Measurements from ENCODE around the gene KCNJ9. TPM values are rescaled to one million over a fixed set of nuclear protein-coding genes. Genes with fewer than 3 reads are reported as not detected.

Gene KCNJ9
- total RNA-seq, 1 donor from 2014 or later, result not detected

DNA sequence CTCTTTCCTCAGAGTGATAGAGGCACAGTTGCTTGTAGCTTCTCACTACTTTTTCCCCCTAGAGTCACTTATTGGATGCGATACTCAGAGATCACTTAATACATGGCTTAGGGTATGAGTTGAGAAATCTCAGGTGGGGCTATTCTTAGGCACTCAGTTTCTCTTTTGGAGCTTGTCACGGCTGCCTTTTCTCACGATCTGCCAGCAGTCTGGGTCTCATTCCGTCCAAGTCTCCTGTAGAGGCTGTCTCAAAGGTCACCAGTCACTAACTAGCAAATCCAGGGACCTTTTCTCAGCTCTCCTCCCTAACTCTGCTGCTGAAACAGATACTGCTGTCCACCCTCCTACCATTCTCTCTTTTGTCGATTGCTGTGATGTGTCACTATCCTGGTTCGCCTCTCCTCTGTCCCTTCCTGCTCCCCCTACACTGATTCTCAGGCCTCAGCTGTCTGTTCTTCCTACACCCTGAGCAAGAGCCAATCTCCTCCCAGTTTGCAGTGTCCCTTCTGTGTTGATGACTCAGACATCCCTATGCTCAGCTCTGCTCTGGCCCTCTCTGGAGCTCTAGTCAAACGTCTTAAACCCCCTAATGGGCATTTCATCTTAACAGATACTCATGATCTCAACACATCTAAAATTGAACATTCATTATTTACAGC lies 46.7 kb downstream of the KCNJ9 start:
- H3K36me3 Mint-ChIP-seq, result no peaks in the 10 kb centered on the region
- peaks cover 5% of the 10 kb centered on the region for H3K4me1 Mint-ChIP-seq
- H3K4me3 Mint-ChIP-seq, result no peak overlapping the region
- no peak for DNase-seq (ENCODE audit: low spot score in 2 of 2, unreplicated experiment in 2 of 2)
- TF ChIP-seq, protein P1, sequence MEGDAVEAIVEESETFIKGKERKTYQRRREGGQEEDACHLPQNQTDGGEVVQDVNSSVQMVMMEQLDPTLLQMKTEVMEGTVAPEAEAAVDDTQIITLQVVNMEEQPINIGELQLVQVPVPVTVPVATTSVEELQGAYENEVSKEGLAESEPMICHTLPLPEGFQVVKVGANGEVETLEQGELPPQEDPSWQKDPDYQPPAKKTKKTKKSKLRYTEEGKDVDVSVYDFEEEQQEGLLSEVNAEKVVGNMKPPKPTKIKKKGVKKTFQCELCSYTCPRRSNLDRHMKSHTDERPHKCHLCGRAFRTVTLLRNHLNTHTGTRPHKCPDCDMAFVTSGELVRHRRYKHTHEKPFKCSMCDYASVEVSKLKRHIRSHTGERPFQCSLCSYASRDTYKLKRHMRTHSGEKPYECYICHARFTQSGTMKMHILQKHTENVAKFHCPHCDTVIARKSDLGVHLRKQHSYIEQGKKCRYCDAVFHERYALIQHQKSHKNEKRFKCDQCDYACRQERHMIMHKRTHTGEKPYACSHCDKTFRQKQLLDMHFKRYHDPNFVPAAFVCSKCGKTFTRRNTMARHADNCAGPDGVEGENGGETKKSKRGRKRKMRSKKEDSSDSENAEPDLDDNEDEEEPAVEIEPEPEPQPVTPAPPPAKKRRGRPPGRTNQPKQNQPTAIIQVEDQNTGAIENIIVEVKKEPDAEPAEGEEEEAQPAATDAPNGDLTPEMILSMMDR (IDR thresholded peaks at IDR 0.05; ENCODE audit: unreplicated experiment), result no peak
- H3K27ac Mint-ChIP-seq, result no peak overlapping the region
- peaks cover 17% of the 10 kb centered on the region for H3K27me3 Mint-ChIP-seq (ENCODE audit: low read depth)
- no peaks in the 10 kb centered on the region for H3K9me3 Mint-ChIP-seq

DNA sequence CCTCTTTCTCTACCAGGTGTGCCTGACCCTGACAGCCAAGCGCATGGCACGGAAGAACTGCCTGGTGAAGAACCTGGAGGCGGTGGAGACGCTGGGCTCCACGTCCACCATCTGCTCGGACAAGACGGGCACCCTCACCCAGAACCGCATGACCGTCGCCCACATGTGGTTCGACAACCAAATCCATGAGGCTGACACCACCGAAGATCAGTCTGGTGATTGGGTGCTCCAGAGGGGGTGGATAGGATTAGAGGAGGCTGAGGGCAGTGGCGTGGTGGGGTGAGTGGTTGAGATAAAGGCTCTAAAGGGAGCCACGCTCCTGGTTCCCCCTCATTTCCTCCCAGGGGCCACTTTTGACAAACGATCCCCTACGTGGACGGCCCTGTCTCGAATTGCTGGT lies 47.3 kb downstream of the KCNJ9 start:
- Mint-ChIP-seq H3K27ac (no peak overlapping the region), H3K27me3 (ENCODE audit: low read depth) (peaks cover 18% of the 10 kb centered on the region), H3K4me3 (no peak overlapping the region), H3K9me3 (no peaks in the 10 kb centered on the region), H3K36me3 (no peaks in the 10 kb centered on the region), H3K4me1 (peaks cover 5% of the 10 kb centered on the region)
- TF ChIP-seq, protein P1 (IDR thresholded peaks at IDR 0.05; ENCODE audit: unreplicated experiment), result no peak
- DNase-seq (ENCODE audit: low spot score in 2 of 2, unreplicated experiment in 2 of 2), result no peak

DNA sequence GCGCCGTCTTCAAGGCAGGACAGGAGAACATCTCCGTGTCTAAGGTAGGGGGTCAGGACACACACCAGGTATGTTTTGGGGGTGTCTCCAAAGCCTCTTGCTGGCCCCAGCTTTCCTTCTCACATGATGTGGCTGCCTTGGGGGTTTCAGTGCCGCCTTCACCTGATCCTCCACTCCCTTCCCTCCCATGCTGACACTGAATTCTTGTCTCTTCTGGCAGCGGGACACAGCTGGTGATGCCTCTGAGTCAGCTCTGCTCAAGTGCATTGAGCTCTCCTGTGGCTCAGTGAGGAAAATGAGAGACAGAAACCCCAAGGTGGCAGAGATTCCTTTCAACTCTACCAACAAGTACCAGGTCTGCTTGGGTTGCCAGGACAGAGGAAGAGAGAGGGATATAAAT lies 47.7 kb downstream of the KCNJ9 start:
- Mint-ChIP-seq H3K27ac (no peak overlapping the region), H3K4me1 (peaks cover 5% of the 10 kb centered on the region), H3K9me3 (no peaks in the 10 kb centered on the region), H3K36me3 (no peaks in the 10 kb centered on the region), H3K27me3 (ENCODE audit: low read depth) (peaks cover 20% of the 10 kb centered on the region), H3K4me3 (no peak overlapping the region)
- TF ChIP-seq, protein P1 (IDR thresholded peaks at IDR 0.05; ENCODE audit: unreplicated experiment), result no peak
- DNase-seq (ENCODE audit: low spot score in 2 of 2, unreplicated experiment in 2 of 2), result no peak

DNA sequence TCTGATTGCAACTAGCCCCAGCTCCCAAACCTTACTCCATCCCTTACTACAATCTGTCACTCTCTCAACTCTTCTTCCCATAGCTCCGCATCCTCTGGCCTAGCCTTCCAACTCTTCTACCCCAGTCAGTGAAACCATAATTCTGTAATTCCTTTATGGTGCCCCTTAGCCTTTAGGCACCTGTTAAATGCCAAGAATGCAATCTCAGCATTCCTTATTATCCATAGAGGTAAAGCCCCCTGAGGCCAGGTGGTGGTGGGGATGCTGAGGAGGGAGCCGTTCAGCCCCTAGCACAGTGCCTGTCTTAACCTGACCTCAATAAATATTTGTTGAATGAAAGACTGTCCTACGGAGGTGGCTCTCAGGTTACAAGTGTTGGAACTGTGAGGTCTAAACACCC lies 48.2 kb downstream of the KCNJ9 start:
- TF ChIP-seq, protein P1 (IDR thresholded peaks at IDR 0.05; ENCODE audit: unreplicated experiment), result no peak
- Mint-ChIP-seq H3K4me3 (no peak overlapping the region), H3K4me1 (peaks cover 4% of the 10 kb centered on the region), H3K36me3 (no peaks in the 10 kb centered on the region), H3K27ac (no peak overlapping the region), H3K9me3 (no peaks in the 10 kb centered on the region), H3K27me3 (ENCODE audit: low read depth) (peaks cover 20% of the 10 kb centered on the region)
- no peak for DNase-seq (ENCODE audit: low spot score in 2 of 2, unreplicated experiment in 2 of 2)

DNA sequence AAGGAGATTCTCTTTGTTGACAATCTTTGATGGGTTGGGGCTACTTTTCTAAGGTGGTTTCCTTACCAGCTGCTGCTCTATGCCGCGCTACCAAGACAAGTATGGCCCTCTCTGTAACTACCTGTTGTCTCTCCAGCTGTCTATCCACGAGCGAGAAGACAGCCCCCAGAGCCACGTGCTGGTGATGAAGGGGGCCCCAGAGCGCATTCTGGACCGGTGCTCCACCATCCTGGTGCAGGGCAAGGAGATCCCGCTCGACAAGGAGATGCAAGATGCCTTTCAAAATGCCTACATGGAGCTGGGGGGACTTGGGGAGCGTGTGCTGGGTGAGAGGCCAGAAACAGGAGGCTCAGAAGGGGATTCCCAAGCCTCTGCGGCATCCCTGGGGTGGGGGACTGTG lies 48.6 kb downstream of the KCNJ9 start:
- no peaks in the 10 kb centered on the region for H3K36me3 Mint-ChIP-seq
- no peak for DNase-seq (ENCODE audit: low spot score in 2 of 2, unreplicated experiment in 2 of 2)
- peaks cover 22% of the 10 kb centered on the region for H3K27me3 Mint-ChIP-seq (ENCODE audit: low read depth)
- TF ChIP-seq, protein P1 (IDR thresholded peaks at IDR 0.05; ENCODE audit: unreplicated experiment), result no peak
- H3K4me1 Mint-ChIP-seq, result no peaks in the 10 kb centered on the region
- no peak overlapping the region for H3K4me3 Mint-ChIP-seq
- H3K27ac Mint-ChIP-seq, result no peak overlapping the region
- H3K9me3 Mint-ChIP-seq, result no peaks in the 10 kb centered on the region

DNA sequence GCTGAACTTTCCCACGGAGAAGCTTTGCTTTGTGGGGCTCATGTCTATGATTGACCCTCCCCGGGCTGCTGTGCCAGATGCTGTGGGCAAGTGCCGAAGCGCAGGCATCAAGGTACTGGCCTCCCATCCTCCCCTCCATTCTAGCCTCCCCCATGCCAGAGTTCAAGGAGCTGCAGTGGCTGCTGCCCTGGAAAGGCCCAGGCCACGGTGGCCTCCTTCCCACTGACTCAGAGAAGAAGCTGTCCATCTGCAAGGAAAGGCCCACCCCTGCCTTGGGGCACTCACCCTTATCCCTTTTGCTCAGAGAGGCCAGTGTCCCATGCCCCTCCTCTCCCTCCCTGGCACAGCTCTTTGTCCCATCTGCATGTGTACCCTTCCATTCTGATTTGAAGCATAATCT lies 49.1 kb downstream of the KCNJ9 start:
- no peaks in the 10 kb centered on the region for H3K9me3 Mint-ChIP-seq
- no peaks in the 10 kb centered on the region for H3K36me3 Mint-ChIP-seq
- no peak overlapping the region for H3K27ac Mint-ChIP-seq
- H3K4me1 Mint-ChIP-seq, result no peaks in the 10 kb centered on the region
- DNase-seq (ENCODE audit: low spot score in 2 of 2, unreplicated experiment in 2 of 2), result no peak
- H3K27me3 Mint-ChIP-seq (ENCODE audit: low read depth), result peaks cover 22% of the 10 kb centered on the region
- H3K4me3 Mint-ChIP-seq, result no peak overlapping the region
- TF ChIP-seq, protein P1 (IDR thresholded peaks at IDR 0.05; ENCODE audit: unreplicated experiment), result no peak
